CD8-positive, alpha-beta memory T cell (primary cell): ENCODE measurements around the gene SPATA31E1. TPM values are rescaled to one million over a fixed set of nuclear protein-coding genes. Genes with fewer than 3 reads are reported as not detected.
"Not testable (repeated sequence)": the region's sequence is repeated elsewhere in the genome, so short reads cannot be mapped to it uniquely, and the experiment has no call there.

Experiments
- CTCF ChIA-PET: fragments of 350-600 bp; sonication (Branson Sonifier 250); formaldehyde crosslinking; loops from one replicate; lab custom pipeline; 2021; ENCODE audit warnings: antibody characterized with exemption; lab: Charles Lee
- POLR2A ChIA-PET: fragments of 350-600 bp; sonication (Branson Sonifier 250); formaldehyde crosslinking; loops from one replicate; lab custom pipeline; 2021; ENCODE audit warnings: antibody characterized with exemption; lab: Charles Lee
- DNase-seq, 5 donors: peaks; one replicate each; pipeline versions ENCODE4 v3.0.0 to v3.0.0-alpha.2; 2020 to 2022; ENCODE audit warnings: mixed read lengths in 1 of 5
- H3K27ac ChIP-seq: one replicate; pipeline ENCODE4 v1.7.0; 2013; ENCODE audit warnings: low read depth, mild to moderate bottlenecking, low read length, moderate library complexity
- H3K27me3 ChIP-seq: 2 replicates; pipeline ENCODE4 v1.7.0; 2013; ENCODE audit warnings: low read length, mild to moderate bottlenecking; ENCODE audit not compliant: insufficient read depth, poor library complexity, severe bottlenecking
- H3K36me3 ChIP-seq: 2 replicates; pipeline ENCODE4 v1.7.0; 2013; ENCODE audit warnings: mild to moderate bottlenecking, low read length, moderate library complexity; ENCODE audit not compliant: insufficient read depth
- H3K4me1 ChIP-seq: 2 replicates; pipeline ENCODE4 v1.7.0; 2013; ENCODE audit warnings: mild to moderate bottlenecking, low read length, moderate library complexity; ENCODE audit not compliant: insufficient read depth
- H3K4me3 ChIP-seq: 2 replicates; pipeline ENCODE4 v1.7.0; 2013; ENCODE audit warnings: mild to moderate bottlenecking, low read length
- H3K9me3 ChIP-seq: 2 replicates; pipeline ENCODE4 v1.7.0; 2013; ENCODE audit warnings: mild to moderate bottlenecking, low read length
- H3K27ac Mint-ChIP-seq, 8 donors: one replicate each; pipeline ENCODE4 v1.8.0; 2020 to 2021; ENCODE audit warnings: mixed read lengths in 8 of 8, mild to moderate bottlenecking in 6 of 8, inconsistent platforms in 3 of 8, moderate library complexity in 3 of 8
- H3K27me3 Mint-ChIP-seq, 2 donors: one replicate each; pipeline ENCODE4 v1.8.0; 2020 to 2021; ENCODE audit warnings: mixed read lengths in 2 of 2, mild to moderate bottlenecking in 1 of 2, moderate library complexity in 1 of 2
- H3K36me3 Mint-ChIP-seq, 3 donors: one replicate each; pipeline ENCODE4 v1.8.0; 2020 to 2021; ENCODE audit warnings: mixed read lengths in 3 of 3, inconsistent platforms in 1 of 3, mild to moderate bottlenecking in 1 of 3
- H3K4me1 Mint-ChIP-seq, 3 donors: one replicate each; pipeline ENCODE4 v1.8.0; 2020 to 2021; ENCODE audit warnings: mixed read lengths in 3 of 3, inconsistent platforms in 1 of 3, mild to moderate bottlenecking in 1 of 3
- H3K4me3 Mint-ChIP-seq, 7 donors: one replicate each; pipeline ENCODE4 v1.8.0; 2020 to 2021; ENCODE audit warnings: mixed read lengths in 7 of 7, mild to moderate bottlenecking in 6 of 7, moderate library complexity in 4 of 7, inconsistent platforms in 2 of 7
- H3K9me3 Mint-ChIP-seq, 5 donors: one replicate each; pipeline ENCODE4 v1.8.0; 2020 to 2022; ENCODE audit warnings: mixed read lengths in 5 of 5, mild to moderate bottlenecking in 3 of 5, moderate library complexity in 2 of 5, inconsistent platforms in 1 of 5
- polyA plus RNA-seq: library from polyadenylated mRNA; unstranded; fragments of 300-500 nt; fragmentation: Illumina TruSeq; gene quantifications from one replicate; pipeline ENCODE4 v1.2.3, GENCODE V29; 2021
- total RNA-seq, 2 experiments: library from RNA; stranded (reverse); gene quantifications; one replicate each; pipeline ENCODE4 v1.2.3, GENCODE V29; 2021

The SPATA31E1 gene
- total RNA-seq (not detected), polyA plus RNA-seq (not detected)

GRCh38 chr9:87882627-87883026 lies at the start of gene SPATA31E1:
Gene SPATA31E1, plus strand, starts transcription at chr9:87882877. Its CDS starts 15 bp downstream, at chr9:87882892.
- Histone ChIP-seq H3K9me3 (no peaks in the 10 kb centered on the region), H3K36me3 (no peaks in the 10 kb centered on the region), H3K4me3 (no peak within 1 kb of the TSS), H3K27me3 (no peaks in the 10 kb centered on the region), H3K4me1 (no peaks in the 10 kb centered on the region), H3K27ac (no peak within 1 kb of the TSS)
- no peak within 1 kb of the TSS for H3K4me3 Mint-ChIP-seq
- H3K9me3 Mint-ChIP-seq = no peaks in the 10 kb centered on the region
- ChIA-PET CTCF (no interaction called here), POLR2A (no interaction called here)
- H3K27me3 Mint-ChIP-seq = peaks cover 1 to 19% of the 10 kb centered on the region in 2 donors
- no peaks in the 10 kb centered on the region for H3K4me1 Mint-ChIP-seq
- no peaks in the 10 kb centered on the region for H3K36me3 Mint-ChIP-seq
- DNase-seq = no peak
- peak within 1 kb of the TSS in 1 of 8 donors; percentile 19 for H3K27ac Mint-ChIP-seq

- Mint-ChIP-seq H3K4me1 (no peaks in the 10 kb centered on the region), H3K27ac (no peak overlapping the region), H3K9me3 (no peaks in the 10 kb centered on the region), H3K27me3 (peaks cover 5 to 7% of the 10 kb centered on the region in 2 donors), H3K4me3 (no peak overlapping the region), H3K36me3 (no peaks in the 10 kb centered on the region)
- Histone ChIP-seq H3K27me3 (no peaks in the 10 kb centered on the region), H3K9me3 (no peaks in the 10 kb centered on the region), H3K36me3 (no peaks in the 10 kb centered on the region), H3K27ac (no peak overlapping the region), H3K4me1 (no peaks in the 10 kb centered on the region), H3K4me3 (no peak overlapping the region)
- CTCF ChIA-PET = no interaction called here
- POLR2A ChIA-PET = no interaction called here
- DNase-seq = no peak
Observed at GRCh38 chr9:87834357-87834756, 48.3 kb upstream of the SPATA31E1 start.

GRCh38 chr9:87836536-87836935 lies 46.1 kb upstream of the SPATA31E1 start:
- no peaks in the 10 kb centered on the region for H3K36me3 Mint-ChIP-seq
- Histone ChIP-seq H3K27ac (no peak overlapping the region), H3K4me3 (no peak overlapping the region), H3K4me1 (no peaks in the 10 kb centered on the region), H3K9me3 (no peaks in the 10 kb centered on the region), H3K36me3 (no peaks in the 10 kb centered on the region), H3K27me3 (no peaks in the 10 kb centered on the region)
- H3K27me3 Mint-ChIP-seq = peaks cover 0 to 5% of the 10 kb centered on the region in 2 donors
- DNase-seq = no peak
- POLR2A ChIA-PET = no interaction called here
- H3K9me3 Mint-ChIP-seq = no peaks in the 10 kb centered on the region
- CTCF ChIA-PET = no interaction called here
- no peaks in the 10 kb centered on the region for H3K4me1 Mint-ChIP-seq
- no peak overlapping the region for H3K4me3 Mint-ChIP-seq
- no peak overlapping the region for H3K27ac Mint-ChIP-seq

GRCh38 chr9:87836951-87837705 lies 45.5 kb upstream of the SPATA31E1 start:
- no peaks in the 10 kb centered on the region for H3K4me1 ChIP-seq
- Mint-ChIP-seq H3K4me3 (no peak overlapping the region), H3K27me3 (peaks cover 0 to 7% of the 10 kb centered on the region in 2 donors), H3K36me3 (no peaks in the 10 kb centered on the region), H3K27ac (no peak overlapping the region), H3K9me3 (no peaks in the 10 kb centered on the region), H3K4me1 (no peaks in the 10 kb centered on the region)
- no peaks in the 10 kb centered on the region for H3K9me3 ChIP-seq
- no peak overlapping the region for H3K27ac ChIP-seq
- no peak for DNase-seq
- ChIA-PET CTCF (no interaction called here), POLR2A (no interaction called here)
- no peaks in the 10 kb centered on the region for H3K36me3 ChIP-seq
- H3K4me3 ChIP-seq = no peak overlapping the region
- H3K27me3 ChIP-seq = no peaks in the 10 kb centered on the region

GRCh38 chr9:87840134-87840533 lies 42.5 kb upstream of the SPATA31E1 start:
- Mint-ChIP-seq H3K4me1 (no peaks in the 10 kb centered on the region), H3K27me3 (peaks cover 7 to 16% of the 10 kb centered on the region in 2 donors), H3K36me3 (no peaks in the 10 kb centered on the region), H3K4me3 (no peak overlapping the region), H3K9me3 (no peaks in the 10 kb centered on the region), H3K27ac (no peak overlapping the region)
- Histone ChIP-seq H3K27me3 (no peaks in the 10 kb centered on the region), H3K4me1 (no peaks in the 10 kb centered on the region), H3K27ac (no peak overlapping the region), H3K9me3 (no peaks in the 10 kb centered on the region), H3K4me3 (no peak overlapping the region), H3K36me3 (no peaks in the 10 kb centered on the region)
- no peak for DNase-seq
- ChIA-PET CTCF (no interaction called here), POLR2A (no interaction called here)

GRCh38 chr9:87842878-87843585 lies 39.6 kb upstream of the SPATA31E1 start:
- DNase-seq = no peak
- peaks cover 7 to 16% of the 10 kb centered on the region in 2 donors for H3K27me3 Mint-ChIP-seq
- Histone ChIP-seq H3K36me3 (no peaks in the 10 kb centered on the region), H3K4me3 (no peak overlapping the region), H3K27me3 (no peaks in the 10 kb centered on the region), H3K27ac (no peak overlapping the region), H3K4me1 (no peaks in the 10 kb centered on the region), H3K9me3 (no peaks in the 10 kb centered on the region)
- H3K9me3 Mint-ChIP-seq = no peaks in the 10 kb centered on the region
- no peaks in the 10 kb centered on the region for H3K4me1 Mint-ChIP-seq
- H3K36me3 Mint-ChIP-seq = no peaks in the 10 kb centered on the region
- POLR2A ChIA-PET = no interaction called here
- CTCF ChIA-PET = no interaction called here
- H3K27ac Mint-ChIP-seq = no peak overlapping the region
- no peak overlapping the region for H3K4me3 Mint-ChIP-seq

GRCh38 chr9:87844506-87844905 lies 38.2 kb upstream of the SPATA31E1 start:
- Mint-ChIP-seq H3K4me3 (no peak overlapping the region), H3K27me3 (peaks cover 8 to 16% of the 10 kb centered on the region in 2 donors), H3K27ac (no peak overlapping the region), H3K36me3 (no peaks in the 10 kb centered on the region), H3K4me1 (no peaks in the 10 kb centered on the region), H3K9me3 (no peaks in the 10 kb centered on the region)
- H3K27ac ChIP-seq = no peak overlapping the region
- ChIA-PET CTCF (no interaction called here), POLR2A (no interaction called here)
- H3K27me3 ChIP-seq = no peaks in the 10 kb centered on the region
- no peaks in the 10 kb centered on the region for H3K4me1 ChIP-seq
- H3K36me3 ChIP-seq = no peaks in the 10 kb centered on the region
- DNase-seq = no peak
- H3K9me3 ChIP-seq = no peaks in the 10 kb centered on the region
- no peak overlapping the region for H3K4me3 ChIP-seq

GRCh38 chr9:87847817-87848216 lies 34.9 kb upstream of the SPATA31E1 start:
- H3K27ac Mint-ChIP-seq, H3K27ac ChIP-seq, H3K9me3 ChIP-seq, H3K27me3 ChIP-seq, H3K4me3 ChIP-seq, H3K36me3 ChIP-seq, H3K36me3 Mint-ChIP-seq, H3K4me3 Mint-ChIP-seq, DNase-seq, CTCF ChIA-PET, H3K4me1 ChIP-seq, H3K9me3 Mint-ChIP-seq, H3K4me1 Mint-ChIP-seq, POLR2A ChIA-PET: not testable (repeated sequence)
- peaks cover 5 to 22% of the 10 kb centered on the region in 2 donors for H3K27me3 Mint-ChIP-seq
